Measurements from ENCODE around the gene SLC7A8.

Gene SLC7A8

DNA sequence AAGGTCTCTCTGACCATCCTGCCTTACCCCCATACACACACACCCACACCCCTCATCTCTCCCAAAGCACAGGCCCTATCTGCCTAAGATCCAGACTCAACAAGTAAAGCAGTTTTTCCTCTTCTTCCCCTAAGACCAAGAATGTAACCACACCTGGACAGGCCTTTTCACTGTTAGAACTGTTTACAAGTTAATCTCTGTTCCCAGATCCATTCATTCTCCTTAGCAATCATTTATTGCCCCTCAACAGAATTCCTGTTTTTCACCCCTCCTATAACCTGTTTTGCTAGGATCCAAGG is 76.8 kb downstream of the SLC7A8 start:
- DNase-seq: no peak
- no peaks in the 10 kb centered on the region for H3K9me3 Mint-ChIP-seq
- no peaks in the 10 kb centered on the region for H3K36me3 Mint-ChIP-seq (ENCODE audit: insufficient read depth)
- peaks cover 9 to 15% of the 10 kb centered on the region in 2 donors for H3K27me3 Mint-ChIP-seq
- ATAC-seq (replicated peaks): no peak
- no peaks in the 10 kb centered on the region for H3K4me1 Mint-ChIP-seq (ENCODE audit: low read depth in 2 of 2)
- no peak overlapping the region for H3K27ac Mint-ChIP-seq
- no peak overlapping the region for H3K4me3 Mint-ChIP-seq

DNA sequence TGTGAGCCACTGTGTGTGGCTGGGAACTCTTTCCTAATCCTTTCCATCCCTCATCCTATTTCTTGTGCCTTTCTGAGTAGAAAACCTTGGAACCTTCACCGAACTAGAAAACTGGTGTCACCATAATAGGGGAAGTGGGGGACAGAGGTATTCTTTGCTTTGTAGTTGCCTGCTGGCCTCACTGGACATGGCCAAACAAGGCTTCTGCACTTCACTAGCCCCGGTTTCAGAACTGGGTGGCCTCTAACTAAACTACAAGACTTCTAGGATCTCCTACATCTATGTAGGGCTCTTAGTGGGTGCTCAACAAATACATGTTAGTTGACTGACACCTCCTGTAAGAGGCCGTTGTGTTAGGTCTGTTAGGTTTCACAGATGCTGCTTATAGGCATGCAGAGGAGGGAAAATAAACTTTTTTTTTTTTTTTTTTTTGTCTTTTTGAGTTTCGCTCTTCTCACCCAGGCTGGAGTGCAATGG is 78.1 kb downstream of the SLC7A8 start:
- peaks cover 9 to 15% of the 10 kb centered on the region in 2 donors for H3K27me3 Mint-ChIP-seq
- ATAC-seq (replicated peaks) (no peak), DNase-seq (no peak)
- H3K4me3 Mint-ChIP-seq: no peak overlapping the region
- H3K27ac Mint-ChIP-seq: no peak overlapping the region
- H3K9me3 Mint-ChIP-seq: no peaks in the 10 kb centered on the region
- no peaks in the 10 kb centered on the region for H3K36me3 Mint-ChIP-seq (ENCODE audit: insufficient read depth)
- no peaks in the 10 kb centered on the region for H3K4me1 Mint-ChIP-seq (ENCODE audit: low read depth in 2 of 2)

DNA sequence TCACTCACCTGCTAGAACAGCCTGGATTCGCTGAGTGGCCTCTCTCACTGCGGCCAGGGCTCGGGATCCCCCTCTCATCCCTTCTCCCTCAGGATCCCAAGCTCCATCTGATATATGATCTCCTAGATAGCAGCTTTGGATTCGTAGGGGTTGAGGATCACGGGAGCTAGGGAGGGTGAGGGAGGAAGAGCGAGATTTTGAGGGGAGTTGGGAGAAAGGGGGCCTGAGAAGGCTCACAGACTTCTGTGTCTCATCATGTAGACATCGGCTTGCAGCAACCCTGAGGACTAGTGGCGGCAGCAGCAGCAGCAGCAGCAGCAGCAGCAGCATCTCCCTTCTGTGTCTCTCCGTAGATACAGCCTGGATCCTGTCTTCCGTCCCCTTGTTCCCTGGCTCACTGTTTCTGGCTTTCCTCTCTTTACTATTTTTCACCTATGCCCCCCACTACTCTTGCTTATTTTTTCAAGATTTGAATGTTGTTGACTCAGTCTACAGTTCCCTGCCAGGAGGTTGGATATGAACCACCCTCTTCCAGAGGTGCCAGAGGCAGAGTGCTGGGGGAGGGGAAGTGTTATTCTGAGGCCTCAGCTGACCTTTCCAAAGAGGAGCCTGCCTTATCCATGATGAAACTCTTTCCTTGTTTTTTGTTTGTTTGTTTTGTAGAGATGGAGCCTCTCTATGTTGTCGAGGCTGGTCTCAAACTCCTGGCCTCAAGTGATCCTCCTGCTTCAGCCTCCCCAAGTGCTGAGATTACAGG is 78.7 kb downstream of the SLC7A8 start, which contains the start of gene CIROP:
Gene CIROP (minus strand): TSS at position 399 of the 757 bp plus-strand sequence. CDS start 69 bp downstream, at position 330.
- no peak for DNase-seq
- Mint-ChIP-seq H3K9me3 (no peaks in the 10 kb centered on the region), H3K36me3 (ENCODE audit: insufficient read depth) (peaks cover 3% of the 10 kb centered on the region), H3K4me3 (no peak within 1 kb of the TSS), H3K27me3 (peaks cover 9 to 15% of the 10 kb centered on the region in 2 donors), H3K27ac (no peak within 1 kb of the TSS), H3K4me1 (ENCODE audit: low read depth in 2 of 2) (peaks cover 0 to under 1% of the 10 kb centered on the region in 2 donors)
- ATAC-seq (replicated peaks): no peak

DNA sequence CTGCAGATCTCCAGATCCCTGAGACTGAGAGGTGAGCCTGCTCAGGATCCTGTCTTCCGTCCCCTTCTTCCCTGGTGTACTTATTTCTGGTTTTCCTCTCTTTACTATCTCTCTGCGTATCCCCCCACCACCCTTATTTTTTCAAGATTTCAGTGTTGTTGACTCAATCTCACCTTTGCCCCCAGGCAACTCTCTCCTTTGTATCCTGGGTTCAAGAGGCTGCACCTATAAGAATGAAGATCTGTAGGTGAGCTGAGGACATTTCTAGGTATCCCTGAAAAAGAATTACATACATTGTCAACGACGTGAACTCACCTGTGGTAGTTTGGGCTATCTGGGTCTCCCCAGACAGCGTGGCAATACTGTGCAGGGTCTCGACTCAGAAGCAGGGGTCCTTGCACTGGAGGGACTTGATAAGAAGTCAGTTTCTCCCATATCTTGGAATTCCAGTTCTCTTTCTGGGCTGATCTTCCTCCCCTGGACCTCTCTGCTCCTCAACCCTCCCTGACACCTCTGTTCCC is 79.3 kb downstream of the SLC7A8 start:
- no peak for DNase-seq
- H3K36me3 Mint-ChIP-seq (ENCODE audit: insufficient read depth): peaks cover 4% of the 10 kb centered on the region
- H3K27ac Mint-ChIP-seq: no peak overlapping the region
- ATAC-seq (replicated peaks): no peak
- peaks cover 0 to 4% of the 10 kb centered on the region in 2 donors for H3K4me1 Mint-ChIP-seq (ENCODE audit: low read depth in 2 of 2)
- no peak overlapping the region for H3K4me3 Mint-ChIP-seq
- no peaks in the 10 kb centered on the region for H3K9me3 Mint-ChIP-seq
- peaks cover 9 to 15% of the 10 kb centered on the region in 2 donors for H3K27me3 Mint-ChIP-seq

DNA sequence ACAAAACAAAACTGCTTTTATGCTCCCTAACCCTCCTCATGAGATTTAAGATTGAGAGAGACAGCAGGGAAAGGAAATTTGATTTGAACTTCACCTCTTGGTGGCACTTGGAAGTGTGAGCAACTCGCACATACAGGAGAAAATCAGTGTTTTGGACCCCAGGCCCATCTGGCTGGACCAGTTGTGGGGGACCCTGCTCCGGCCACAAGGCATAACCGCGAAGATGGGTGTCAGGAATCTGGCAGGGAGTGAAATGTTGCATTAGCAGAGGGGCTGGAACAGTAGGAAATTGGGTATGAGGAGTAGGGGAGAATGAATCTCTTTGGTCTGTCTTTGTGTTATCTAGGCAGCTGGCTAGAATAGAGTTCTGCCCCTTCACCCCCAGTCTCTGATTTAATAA is 79.9 kb downstream of the SLC7A8 start:
- Mint-ChIP-seq H3K27me3 (peaks cover 9 to 15% of the 10 kb centered on the region in 2 donors), H3K4me3 (no peak overlapping the region), H3K36me3 (ENCODE audit: insufficient read depth) (peaks cover 4% of the 10 kb centered on the region), H3K9me3 (no peaks in the 10 kb centered on the region), H3K27ac (no peak overlapping the region), H3K4me1 (ENCODE audit: low read depth in 2 of 2) (peaks cover 0 to 5% of the 10 kb centered on the region in 2 donors)
- ATAC-seq (replicated peaks) (no peak), DNase-seq (no peak)

DNA sequence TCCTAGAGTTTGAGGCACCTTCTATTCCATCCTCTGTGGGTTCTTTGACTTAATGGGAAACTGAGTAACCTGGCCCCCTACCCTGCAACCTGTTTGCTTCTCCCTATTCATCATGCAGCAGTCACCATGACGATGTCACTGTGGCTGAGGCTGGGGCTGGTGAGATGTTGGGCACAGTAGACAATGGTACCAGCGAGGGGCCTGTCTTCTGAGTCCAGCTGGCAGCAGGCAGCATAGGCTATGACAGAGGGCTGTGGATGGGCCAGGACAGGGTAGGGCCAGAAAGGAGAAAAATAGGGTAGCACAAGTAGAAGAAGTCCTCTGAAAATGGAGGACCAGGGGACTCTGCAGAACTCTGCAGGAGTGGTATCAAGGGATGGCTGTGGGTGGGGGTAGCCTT is 80.7 kb downstream of the SLC7A8 start:
- H3K36me3 Mint-ChIP-seq (ENCODE audit: insufficient read depth): peaks cover 7% of the 10 kb centered on the region
- peaks cover 9 to 15% of the 10 kb centered on the region in 2 donors for H3K27me3 Mint-ChIP-seq
- no peaks in the 10 kb centered on the region for H3K9me3 Mint-ChIP-seq
- DNase-seq (no peak), ATAC-seq (replicated peaks) (no peak)
- no peak overlapping the region for H3K27ac Mint-ChIP-seq
- peaks cover 0 to 5% of the 10 kb centered on the region in 2 donors for H3K4me1 Mint-ChIP-seq (ENCODE audit: low read depth in 2 of 2)
- H3K4me3 Mint-ChIP-seq: no peak overlapping the region

DNA sequence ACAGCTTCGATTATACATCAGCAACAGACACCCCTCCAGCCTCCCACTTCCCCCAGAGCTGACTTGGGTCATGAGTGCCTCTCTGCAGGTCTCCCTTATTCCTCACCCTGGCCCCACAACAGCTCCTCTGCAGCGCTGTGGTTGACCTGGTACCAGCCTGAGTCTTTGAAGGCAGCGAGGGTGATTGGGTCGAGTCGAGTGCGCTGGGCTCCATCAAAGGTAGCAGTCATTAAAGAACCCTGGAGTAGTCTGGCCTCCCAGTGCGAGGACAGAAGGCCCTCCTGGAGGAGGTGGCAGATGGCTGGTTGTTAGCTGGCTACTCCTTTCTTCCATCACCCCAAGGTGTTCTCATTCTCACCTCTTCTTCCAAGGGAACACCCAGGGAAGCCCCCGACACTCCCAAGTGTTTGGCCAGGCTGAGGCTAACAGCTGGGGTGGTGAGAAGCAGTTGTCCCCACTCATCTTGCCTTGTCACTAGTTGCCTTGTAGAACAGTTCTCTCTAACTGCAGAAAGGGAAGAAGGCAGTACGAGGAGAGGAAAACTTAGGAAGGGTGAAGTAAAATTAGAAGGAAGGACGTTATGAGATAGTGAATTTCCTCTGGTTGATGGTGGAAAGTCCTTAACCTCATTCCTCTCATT is 81.4 kb downstream of the SLC7A8 start:
- H3K27me3 Mint-ChIP-seq: peaks cover 9 to 15% of the 10 kb centered on the region in 2 donors
- no peak for DNase-seq
- H3K36me3 Mint-ChIP-seq (ENCODE audit: insufficient read depth): peaks cover 7% of the 10 kb centered on the region

DNA sequence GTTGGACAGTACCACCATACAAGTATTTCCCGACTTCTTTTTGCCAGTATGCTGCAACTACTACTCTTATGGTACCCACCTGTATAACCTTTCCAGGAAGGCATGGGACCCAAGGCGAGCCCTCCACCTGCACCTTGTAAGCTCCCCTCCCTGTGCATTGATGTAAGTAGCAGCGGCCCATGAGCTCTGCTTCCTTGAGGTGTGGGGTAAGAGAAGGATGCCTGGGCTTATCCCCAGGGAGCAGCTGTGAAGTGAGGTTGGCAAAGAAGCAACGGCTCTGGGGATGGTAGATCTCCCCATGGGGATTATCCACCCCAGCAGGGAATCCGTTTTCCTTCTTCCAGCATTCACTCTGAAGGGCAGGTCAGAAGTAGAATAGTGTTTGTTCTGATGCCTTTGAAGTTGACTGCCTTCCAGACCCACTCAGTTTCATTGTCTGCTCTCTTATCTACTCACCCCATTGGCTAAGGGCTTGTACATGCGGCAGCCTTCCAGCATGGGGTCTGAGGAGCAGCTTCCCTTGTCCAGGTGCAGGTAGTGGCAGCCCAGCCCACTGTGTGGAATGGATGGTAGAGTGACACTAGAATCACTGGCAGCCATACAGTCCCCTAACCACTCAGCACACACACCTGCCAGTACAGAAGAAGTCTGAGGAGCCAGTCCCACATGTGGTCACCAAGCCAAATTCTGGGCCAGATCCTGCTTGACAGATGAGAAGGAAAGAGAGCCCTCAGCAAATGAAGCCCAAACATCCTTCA is 82.1 kb downstream of the SLC7A8 start:
- Mint-ChIP-seq H3K4me3 (no peak overlapping the region), H3K27ac (no peak overlapping the region), H3K4me1 (ENCODE audit: low read depth in 2 of 2) (peaks cover 13 to 14% of the 10 kb centered on the region in 2 donors), H3K9me3 (no peaks in the 10 kb centered on the region), H3K36me3 (ENCODE audit: insufficient read depth) (peaks cover 7% of the 10 kb centered on the region), H3K27me3 (peaks cover 9 to 15% of the 10 kb centered on the region in 2 donors)
- ATAC-seq (replicated peaks) (no peak), DNase-seq (no peak)

More for the DNA sequence above, 81.4 kb downstream of the SLC7A8 start:
- Mint-ChIP-seq H3K4me3 (no peak overlapping the region), H3K4me1 (ENCODE audit: low read depth in 2 of 2) (peaks cover 6% of the 10 kb centered on the region in 2 donors), H3K9me3 (no peaks in the 10 kb centered on the region), H3K27ac (no peak overlapping the region)
- ATAC-seq (replicated peaks): no peak

DNA sequence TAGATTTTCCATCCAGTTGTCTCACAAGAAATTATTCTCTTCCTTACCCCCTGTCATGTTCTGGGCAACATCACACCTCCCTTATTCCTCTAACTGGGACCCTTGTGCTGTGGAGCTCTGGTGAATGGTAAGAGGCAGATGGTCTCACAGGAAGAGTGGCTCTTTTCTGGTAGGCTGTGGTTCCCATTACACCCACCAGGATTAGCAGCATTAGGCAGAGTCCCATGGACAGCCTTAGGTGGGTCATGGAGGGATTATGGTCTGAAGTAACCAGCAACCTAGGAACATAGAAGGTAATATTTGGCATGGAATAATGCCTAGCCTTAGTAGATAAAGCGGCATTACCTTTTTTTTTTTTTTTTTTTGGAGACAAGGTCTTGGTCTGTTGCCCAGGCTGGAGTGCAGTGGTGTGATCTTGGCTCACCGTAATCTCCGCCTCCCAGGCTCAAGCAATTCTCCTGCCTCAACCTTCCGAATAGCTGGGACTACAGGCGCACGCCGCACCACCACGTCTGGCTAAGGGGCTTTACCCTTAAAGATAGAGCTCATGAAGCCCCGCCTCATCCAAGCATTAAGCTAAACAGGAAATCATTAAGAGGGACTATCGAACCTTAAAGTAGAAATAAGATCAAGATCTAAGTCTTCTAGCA is 84.1 kb downstream of the SLC7A8 start:
- Mint-ChIP-seq H3K4me3 (no peak overlapping the region), H3K27ac (peak overlapping the region in 1 of 2 donors; percentile 3), H3K4me1 (ENCODE audit: low read depth in 2 of 2) (peaks cover 13 to 14% of the 10 kb centered on the region in 2 donors), H3K9me3 (no peaks in the 10 kb centered on the region), H3K27me3 (peaks cover 0 to 4% of the 10 kb centered on the region in 2 donors), H3K36me3 (ENCODE audit: insufficient read depth) (peaks cover 7% of the 10 kb centered on the region)
- DNase-seq (no peak), ATAC-seq (replicated peaks) (no peak)

DNA sequence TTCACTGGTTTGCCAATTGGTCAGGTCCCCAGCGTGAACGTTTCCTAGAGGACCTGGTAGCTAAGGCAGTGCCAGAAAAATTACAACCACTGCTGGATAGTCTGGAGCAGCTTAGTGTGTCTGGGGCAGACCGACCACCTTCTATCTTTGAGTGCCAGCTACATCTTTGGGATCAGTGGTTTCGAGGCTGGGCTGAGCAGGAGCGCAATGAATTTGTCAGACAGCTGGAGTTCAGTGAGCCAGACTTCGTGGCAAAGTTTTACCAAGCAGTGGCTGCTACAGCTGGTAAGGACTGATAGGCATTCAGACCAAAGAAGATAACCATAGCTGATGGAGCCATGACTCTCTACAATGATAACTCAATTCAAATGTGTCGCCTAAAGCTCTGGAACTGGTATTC is 85.7 kb downstream of the SLC7A8 start:
- no peak for ATAC-seq (replicated peaks)
- Mint-ChIP-seq H3K27ac (no peak overlapping the region), H3K36me3 (ENCODE audit: insufficient read depth) (peaks cover 7% of the 10 kb centered on the region), H3K27me3 (no peaks in the 10 kb centered on the region), H3K4me1 (ENCODE audit: low read depth in 2 of 2) (peaks cover 20 to 23% of the 10 kb centered on the region in 2 donors), H3K9me3 (no peaks in the 10 kb centered on the region), H3K4me3 (no peak overlapping the region)
- DNase-seq: no peak

DNA sequence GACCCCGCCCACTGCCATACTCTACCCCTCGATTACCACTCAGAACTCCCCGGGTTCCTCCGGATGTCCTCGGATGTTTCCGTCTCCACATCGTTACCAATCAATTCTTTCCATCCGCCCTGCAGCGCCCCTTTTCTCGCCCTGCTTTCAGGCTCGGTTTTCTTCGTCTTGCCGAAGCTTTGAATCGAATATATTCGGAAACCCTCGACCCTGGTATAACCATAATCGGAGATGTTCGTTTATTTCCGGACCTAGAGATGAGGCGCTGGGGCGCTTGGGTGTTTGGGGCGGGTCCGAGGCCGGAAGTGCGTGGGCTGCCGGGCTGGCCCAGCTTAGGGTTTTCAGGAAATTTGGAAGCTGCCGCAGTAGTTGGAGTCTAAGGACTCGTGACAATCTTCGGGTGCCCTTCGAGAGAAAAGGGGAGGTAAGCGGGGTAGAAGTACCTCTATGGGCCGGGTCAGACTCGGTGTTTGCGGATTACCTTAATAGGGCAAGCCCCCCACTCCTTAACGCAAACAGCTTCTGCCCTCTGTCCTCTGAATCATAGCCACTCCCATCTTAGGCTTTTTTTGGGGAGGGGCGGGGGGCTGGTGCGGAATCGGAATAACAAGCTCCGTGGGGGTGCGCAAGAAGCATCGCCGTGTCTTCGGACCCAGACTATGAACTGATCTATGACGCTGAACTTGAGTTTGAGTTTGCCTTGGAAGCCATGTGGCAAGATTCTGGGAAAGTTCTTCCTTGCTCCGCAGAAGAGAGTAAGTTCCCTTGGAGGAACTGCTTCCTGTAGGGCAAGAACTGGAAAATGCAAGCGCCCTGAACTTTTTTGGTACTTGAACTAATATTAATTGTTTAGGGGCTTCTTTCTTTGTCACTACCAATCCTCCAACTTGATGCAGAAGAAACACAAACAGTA is 88.0 kb downstream of the SLC7A8 start, which contains the start of gene C14orf119:
Gene C14orf119 (plus strand): TSS at position 310 of the 913 bp plus-strand sequence. CDS start 2,154 bp downstream, outside the sequence.
- peaks cover 20% of the 10 kb centered on the region for H3K36me3 Mint-ChIP-seq (ENCODE audit: insufficient read depth)
- no peaks in the 10 kb centered on the region for H3K27me3 Mint-ChIP-seq
- H3K4me3 Mint-ChIP-seq: no peak within 1 kb of the TSS
- DNase-seq (peak; percentile 100), ATAC-seq (replicated peaks) (peak; percentile 85)
- peaks cover 24 to 38% of the 10 kb centered on the region in 2 donors for H3K4me1 Mint-ChIP-seq (ENCODE audit: low read depth in 2 of 2)
- H3K9me3 Mint-ChIP-seq: no peaks in the 10 kb centered on the region
- no peak within 1 kb of the TSS for H3K27ac Mint-ChIP-seq

DNA sequence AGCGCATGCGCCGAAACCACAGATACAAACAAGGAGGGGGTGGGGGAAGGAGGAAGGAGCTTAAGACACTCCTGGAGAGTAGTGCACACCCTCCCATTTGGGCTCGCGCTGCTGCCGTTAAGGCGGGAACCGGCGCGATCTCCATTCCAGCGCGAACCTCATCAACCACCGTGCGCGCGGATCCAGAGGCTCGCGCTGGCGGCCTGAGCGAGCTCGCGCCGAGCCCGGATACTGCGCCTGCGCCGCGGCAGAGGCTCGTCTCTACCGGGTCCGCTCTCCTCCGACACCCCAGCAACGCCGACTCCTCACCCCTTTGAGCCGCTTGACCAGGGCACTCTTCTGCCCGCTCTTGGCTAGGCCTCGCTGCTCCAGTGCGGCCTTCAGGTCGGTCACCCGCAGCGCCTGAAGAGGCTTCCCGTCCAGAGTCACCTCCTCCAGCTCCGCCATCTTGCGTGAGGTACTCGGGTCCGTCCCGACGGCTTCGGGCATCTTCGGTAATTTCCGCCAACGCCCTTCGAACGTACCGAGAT is 88.7 kb downstream of the SLC7A8 start, which contains the start of gene ACIN1:
Gene ACIN1 (minus strand): TSS at position 471 of the 530 bp plus-strand sequence. CDS start 24 bp downstream, at position 447.
- ATAC-seq (replicated peaks): peak; percentile 41
- Mint-ChIP-seq H3K4me3 (no peak within 1 kb of the TSS), H3K9me3 (no peaks in the 10 kb centered on the region), H3K36me3 (ENCODE audit: insufficient read depth) (peaks cover 24% of the 10 kb centered on the region), H3K27ac (no peak within 1 kb of the TSS), H3K4me1 (ENCODE audit: low read depth in 2 of 2) (peaks cover 24 to 44% of the 10 kb centered on the region in 2 donors), H3K27me3 (no peaks in the 10 kb centered on the region)
- no peak for DNase-seq
